Tibial artery (tissue), 4 donors: ENCODE measurements around the gene MOB1A.

Source experiments
- DNase-seq, 2 donors: peaks; one replicate each; pipeline ENCODE4 v3.0.0-alpha.2; 2019
- H3K27ac ChIP-seq, 2 donors: fragments of 200-600 bp; sonication (generic) in 1 of 2; 1 replicate in 1 of 2; 2 replicates in 1 of 2; pipeline ENCODE4 v1.5.1; 2018 to 2019; ENCODE audit warnings: mild to moderate bottlenecking in 1 of 2
- H3K27me3 ChIP-seq, 2 donors: fragments of 200-600 bp; sonication (generic) in 1 of 2; one replicate each; pipeline versions ENCODE4 v1.5.1 to v1.6.0; 2016 to 2019
- H3K36me3 ChIP-seq, 3 donors: fragments of 200-600 bp; sonication (generic) in 2 of 3; one replicate each; pipeline ENCODE4 v1.5.1; 2016 to 2019; ENCODE audit warnings: mild to moderate bottlenecking in 2 of 3
- H3K4me1 ChIP-seq, 4 donors: fragments of 200-600 bp; sonication (generic) in 2 of 4; 1 replicate in 3 of 4; 2 replicates in 1 of 4; pipeline ENCODE4 v1.5.1; 2016 to 2019
- H3K4me3 ChIP-seq, 2 donors: fragments of 200-600 bp; sonication (generic) in 1 of 2; 1 replicate in 1 of 2; 2 replicates in 1 of 2; pipeline ENCODE4 v1.5.1; 2018 to 2019; ENCODE audit warnings: mild to moderate bottlenecking in 2 of 2
- H3K9me3 ChIP-seq, 3 donors: fragments of 200-600 bp; sonication (generic) in 1 of 3; one replicate each; pipeline ENCODE4 v1.5.1; 2016 to 2019
- CTCF ChIP-seq, 2 experiments: fragments of 200-600 bp in 1 of 2; fragments of 450-650 bp in 1 of 2; IDR thresholded peaks; one replicate each; pipeline ENCODE4 v1.5.1; 2017 to 2019; ENCODE audit warnings: antibody characterized with exemption in 2 of 2, mild to moderate bottlenecking in 1 of 2, moderate library complexity in 1 of 2
- intact Hi-C: fragments of 100-400 bp; cut with DNase I; formaldehyde crosslinking; loops from one replicate; pipeline ENCODE4 v1.15.0; 2023; ENCODE audit warnings: low total_unique reads

Gene MOB1A

DNA sequence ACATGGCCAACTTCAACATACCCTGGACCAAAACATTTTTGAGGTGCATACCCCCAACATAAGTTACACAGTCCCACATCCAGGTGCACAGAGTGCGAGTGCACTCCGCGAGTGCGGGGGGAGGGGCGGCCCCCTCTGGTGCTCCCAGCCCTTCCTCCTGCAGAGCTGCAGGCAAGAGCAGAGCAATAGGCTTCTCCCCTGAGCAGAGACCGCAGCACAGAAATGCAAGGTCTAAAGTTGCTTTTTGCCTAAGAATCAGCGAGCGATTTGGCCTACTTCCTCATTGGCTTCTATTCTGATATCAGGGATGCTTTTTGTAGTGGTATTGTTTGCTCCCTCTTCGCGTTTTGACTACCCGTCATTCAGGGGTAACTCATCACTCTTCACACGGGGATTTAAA, 71.6 kb downstream of the MOB1A start:
- H3K9me3 ChIP-seq: no peaks in the 10 kb centered on the region
- intact Hi-C loops: no loop called here
- TF ChIP-seq CTCF (IDR thresholded peaks at IDR 0.05): no peak
- peaks cover 0 to 12% (median 4%) of the 10 kb centered on the region in 3 donors for H3K36me3 ChIP-seq
- H3K27me3 ChIP-seq: no peaks in the 10 kb centered on the region
- no peak overlapping the region for H3K4me3 ChIP-seq
- no peak for DNase-seq
- H3K4me1 ChIP-seq: no peaks in the 10 kb centered on the region
- H3K27ac ChIP-seq: no peak overlapping the region

DNA sequence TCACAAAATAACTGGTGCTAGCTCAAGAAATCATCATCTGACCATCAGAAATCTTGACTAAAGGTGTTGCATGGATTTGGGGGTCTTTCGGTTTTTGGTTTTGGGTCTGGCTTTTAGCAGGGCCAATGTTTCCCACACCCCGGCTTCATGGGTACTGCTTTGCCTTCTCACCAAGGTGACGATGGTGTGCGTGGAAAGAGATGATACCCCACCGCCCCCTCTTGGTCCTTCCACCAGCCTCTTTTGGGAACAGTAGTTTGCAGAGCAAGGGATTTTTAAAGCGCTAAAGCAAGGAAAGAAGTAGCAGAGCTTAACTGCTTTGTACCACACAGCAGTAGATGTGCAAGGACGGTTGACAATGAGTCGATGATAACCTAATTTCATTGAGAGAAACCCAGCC, 73.3 kb downstream of the MOB1A start:
- H3K27ac ChIP-seq: no peak overlapping the region
- H3K27me3 ChIP-seq: no peaks in the 10 kb centered on the region
- H3K4me3 ChIP-seq: no peak overlapping the region
- no peak for TF ChIP-seq CTCF (IDR thresholded peaks at IDR 0.05)
- H3K9me3 ChIP-seq: no peaks in the 10 kb centered on the region
- intact Hi-C loops: no loop called here
- no peaks in the 10 kb centered on the region for H3K4me1 ChIP-seq
- no peak for DNase-seq
- H3K36me3 ChIP-seq: peaks cover 11 to 29% (median 20%) of the 10 kb centered on the region in 3 donors

DNA sequence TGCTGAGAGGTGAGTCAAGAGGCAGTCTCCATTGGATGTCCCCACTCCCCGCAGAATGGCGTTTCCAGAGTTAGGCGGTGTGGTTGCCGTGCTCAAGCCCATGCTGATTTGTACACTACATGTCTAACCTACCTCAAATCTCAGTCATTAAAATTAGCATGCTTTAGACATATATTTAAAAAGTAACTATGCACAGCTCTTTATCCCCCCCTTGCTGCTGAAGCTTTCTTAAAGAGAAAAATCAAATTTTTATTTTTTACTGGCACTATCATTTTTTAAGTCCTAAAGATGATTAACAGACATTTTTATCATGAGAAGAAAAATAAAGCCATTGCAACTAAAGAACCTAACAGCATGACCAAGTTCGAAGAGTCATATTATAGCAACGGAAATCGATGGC, 73.8 kb downstream of the MOB1A start:
- intact Hi-C loops: no loop called here
- DNase-seq: no peak

DNA sequence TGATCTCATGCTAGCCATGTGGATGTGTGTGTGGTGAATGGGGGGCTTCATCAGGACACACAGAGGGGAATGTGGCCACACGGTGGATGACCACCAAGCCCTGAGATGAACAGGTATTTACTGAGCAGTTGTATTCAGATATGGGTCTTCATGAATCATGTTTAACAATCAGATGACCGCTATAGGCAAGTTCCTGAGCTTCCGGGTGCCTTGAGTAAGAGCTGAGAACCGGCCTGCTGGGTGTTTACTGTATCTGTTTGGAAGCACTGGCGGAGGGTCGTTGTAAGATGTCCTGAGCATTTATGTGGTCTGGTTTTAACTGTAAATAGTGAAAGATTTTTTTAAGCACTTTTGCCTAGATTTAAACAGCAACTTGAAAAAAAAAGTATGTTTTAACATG, 74.9 kb downstream of the MOB1A start:
- Histone ChIP-seq H3K9me3 (no peaks in the 10 kb centered on the region), H3K27me3 (no peaks in the 10 kb centered on the region), H3K4me3 (no peak overlapping the region), H3K4me1 (no peaks in the 10 kb centered on the region), H3K27ac (no peak overlapping the region), H3K36me3 (peaks cover 21 to 45% (median 36%) of the 10 kb centered on the region in 3 donors)
- intact Hi-C loops: no loop called here
- DNase-seq: no peak
- no peak for TF ChIP-seq CTCF (IDR thresholded peaks at IDR 0.05)

More for the DNA sequence above, 73.8 kb downstream of the MOB1A start:
- H3K36me3 ChIP-seq: peaks cover 14 to 35% (median 26%) of the 10 kb centered on the region in 3 donors
- no peak for TF ChIP-seq CTCF (IDR thresholded peaks at IDR 0.05)
- no peak overlapping the region for H3K27ac ChIP-seq
- H3K4me3 ChIP-seq: no peak overlapping the region
- no peaks in the 10 kb centered on the region for H3K4me1 ChIP-seq
- H3K9me3 ChIP-seq: no peaks in the 10 kb centered on the region
- no peaks in the 10 kb centered on the region for H3K27me3 ChIP-seq
